Lower leg skin (tissue), 3 donors: Measurements from ENCODE around the gene NFE2L2.

Experiments used
- POLR2A ChIP-seq, 2 donors: fragments of 450-650 bp; IDR thresholded peaks; one replicate each; pipeline ENCODE4 v1.6.1; 2016 to 2017; ENCODE audit warnings: antibody characterized with exemption in 2 of 2, mild to moderate bottlenecking in 1 of 2, moderate library complexity in 1 of 2
- TF ChIP-seq, protein P1 (sequence below), 3 donors: fragments of 450-650 bp; IDR thresholded peaks; one replicate each; pipeline ENCODE4 v1.5.1; 2016; ENCODE audit warnings: antibody characterized with exemption in 3 of 3, mild to moderate bottlenecking in 3 of 3, moderate library complexity in 2 of 3

DNA sequence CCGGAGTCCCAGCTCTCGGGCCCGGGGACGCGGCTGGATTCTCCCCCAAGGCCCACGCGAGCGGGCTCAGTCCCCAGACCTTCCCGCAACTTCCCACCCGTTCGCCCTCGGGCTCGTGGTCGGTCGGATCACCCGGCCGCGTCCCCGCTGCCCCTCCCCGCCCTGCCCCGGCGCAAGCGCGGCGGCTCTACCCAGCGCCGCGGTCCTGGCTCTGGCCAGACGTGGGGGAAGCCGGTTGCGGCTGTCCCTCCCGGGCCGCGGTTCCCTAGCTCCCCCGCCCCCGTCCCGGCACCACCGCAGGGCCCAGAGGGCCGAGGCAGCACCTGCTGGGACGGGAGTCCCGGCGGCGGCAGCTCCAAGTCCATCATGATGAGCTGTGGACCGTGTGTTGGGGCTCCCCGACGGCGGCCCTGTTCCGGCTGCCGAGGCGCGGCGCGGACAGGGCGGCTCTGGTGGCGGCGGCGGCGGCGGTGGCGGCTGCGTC, 276 bp downstream of the NFE2L2 start:
- no peak for TF ChIP-seq POLR2A (IDR thresholded peaks at IDR 0.05)
- TF ChIP-seq, protein P1, sequence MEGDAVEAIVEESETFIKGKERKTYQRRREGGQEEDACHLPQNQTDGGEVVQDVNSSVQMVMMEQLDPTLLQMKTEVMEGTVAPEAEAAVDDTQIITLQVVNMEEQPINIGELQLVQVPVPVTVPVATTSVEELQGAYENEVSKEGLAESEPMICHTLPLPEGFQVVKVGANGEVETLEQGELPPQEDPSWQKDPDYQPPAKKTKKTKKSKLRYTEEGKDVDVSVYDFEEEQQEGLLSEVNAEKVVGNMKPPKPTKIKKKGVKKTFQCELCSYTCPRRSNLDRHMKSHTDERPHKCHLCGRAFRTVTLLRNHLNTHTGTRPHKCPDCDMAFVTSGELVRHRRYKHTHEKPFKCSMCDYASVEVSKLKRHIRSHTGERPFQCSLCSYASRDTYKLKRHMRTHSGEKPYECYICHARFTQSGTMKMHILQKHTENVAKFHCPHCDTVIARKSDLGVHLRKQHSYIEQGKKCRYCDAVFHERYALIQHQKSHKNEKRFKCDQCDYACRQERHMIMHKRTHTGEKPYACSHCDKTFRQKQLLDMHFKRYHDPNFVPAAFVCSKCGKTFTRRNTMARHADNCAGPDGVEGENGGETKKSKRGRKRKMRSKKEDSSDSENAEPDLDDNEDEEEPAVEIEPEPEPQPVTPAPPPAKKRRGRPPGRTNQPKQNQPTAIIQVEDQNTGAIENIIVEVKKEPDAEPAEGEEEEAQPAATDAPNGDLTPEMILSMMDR (IDR thresholded peaks at IDR 0.05): no peak
